GM12878 (cell line): ENCODE results near the gene SLC25A15. TPM values are rescaled to one million over a fixed set of nuclear protein-coding genes. Genes with fewer than 3 reads are reported as not detected.
A peak's percentile ranks its signal among the peaks of the same experiment; 100 is the strongest.

Experiments used
- ATAC-seq: fragments of 200-7000 bp; cut with Tn5 transposase; 3 replicates; pipeline ENCODE4 v1.9.1; 2020; ENCODE audit warnings: mild to moderate bottlenecking, moderate library complexity
- BruUV-seq: library from RNA; stranded (reverse); fragments of 400-500 nt; replicated peaks from 2 replicates; lab custom pipeline; 2021; lab: Mats Ljungman, UMichigan
- CTCF ChIA-PET: fragments of 300-600 bp; sonication (Branson Sonifier 250); formaldehyde crosslinking; extraction: SDS; loops from one replicate; lab custom pipeline; 2021; ENCODE audit warnings: inconsistent platforms; lab: Yijun Ruan, JAX
- POLR2A ChIA-PET: fragments of 350-600 bp; formaldehyde crosslinking; extraction: SDS; loops from one replicate; lab custom pipeline; 2021; ENCODE audit warnings: inconsistent platforms; lab: Charles Lee
- RAD21 ChIA-PET: fragments of 300-600 bp; sonication (Branson Sonifier 250); formaldehyde crosslinking; loops from one replicate; lab custom pipeline; 2023; ENCODE audit warnings: antibody characterized with exemption; ENCODE audit not compliant: unreplicated experiment; lab: Charles Lee
- SMC1A ChIA-PET: fragments of 300-600 bp; sonication (Branson Sonifier 250); formaldehyde crosslinking; loops from one replicate; lab custom pipeline; 2023; ENCODE audit not compliant: unreplicated experiment, uncharacterized antibody; lab: Charles Lee
- DNase-seq: peaks from one replicate; pipeline ENCODE4 v3.0.0-alpha.2; 2011; ENCODE audit warnings: low read depth, low spot score
- FAIRE-seq: peaks from 3 replicates; lab custom pipeline; 2011; peaks lifted over from hg19 to GRCh38; lab: Jason Lieb, UNC
- H2AFZ ChIP-seq: 2 replicates; pipeline ENCODE4 v1.6.0; 2011; ENCODE audit warnings: low read depth, low read length, control low read depth; ENCODE audit not compliant: control insufficient read depth
- H3K27ac ChIP-seq: 2 replicates; pipeline ENCODE4 v1.5.1; 2011; ENCODE audit warnings: control low read depth; ENCODE audit not compliant: control insufficient read depth, insufficient read depth
- H3K27me3 ChIP-seq, 2 experiments: replicated peaks in 1 of 2; 2 replicates each; pipeline versions ENCODE4 v1.6.0 to v1.6.1; 2011; ENCODE audit warnings: low read length in 1 of 2; ENCODE audit not compliant: control insufficient read depth in 2 of 2, insufficient read depth in 2 of 2
- H3K36me3 ChIP-seq, 2 experiments: 2 replicates each; pipeline ENCODE4 v1.5.1; 2011; ENCODE audit warnings: low read length in 1 of 2; ENCODE audit not compliant: control insufficient read depth in 2 of 2, insufficient read depth in 2 of 2
- H3K4me1 ChIP-seq: 2 replicates; pipeline ENCODE4 v1.6.1; 2011; ENCODE audit warnings: mild to moderate bottlenecking, low read length, moderate library complexity, mixed read lengths; ENCODE audit not compliant: control insufficient read depth, insufficient read depth
- H3K4me2 ChIP-seq: 2 replicates; pipeline ENCODE4 v1.6.0; 2011; ENCODE audit warnings: control low read depth; ENCODE audit not compliant: control insufficient read depth, insufficient read depth
- H3K4me3 ChIP-seq: fragments of 200-600 bp; sonication (generic); 2 replicates; pipeline ENCODE4 v1.5.1; 2016
- H3K79me2 ChIP-seq: 2 replicates; pipeline ENCODE4 v1.6.0; 2011; ENCODE audit warnings: low read length; ENCODE audit not compliant: control insufficient read depth, insufficient read depth
- H3K9ac ChIP-seq: 2 replicates; pipeline ENCODE4 v1.8.0; 2011; ENCODE audit warnings: low read length, control low read depth, mixed read lengths; ENCODE audit not compliant: control insufficient read depth, insufficient read depth
- H3K9me3 ChIP-seq: replicated peaks from 3 replicates; pipeline ENCODE4 v1.5.1; 2011; ENCODE audit warnings: mild to moderate bottlenecking, low read length; ENCODE audit not compliant: control insufficient read depth, insufficient read depth
- H4K20me1 ChIP-seq: 2 replicates; pipeline ENCODE4 v1.6.0; 2011; ENCODE audit not compliant: control insufficient read depth, insufficient read depth
- CHD2 ChIP-seq: IDR thresholded peaks from 2 replicates; pipeline ENCODE4 v1.6.1; 2011; ENCODE audit warnings: low read depth, low read length, improper control_type of control experiment, borderline replicate concordance
- CTCF ChIP-seq, 3 experiments: IDR thresholded peaks in 2 of 3; conservative IDR thresholded peaks in 1 of 3; 2 replicates each; pipeline ENCODE4 v1.5.1; 2011; ENCODE audit warnings: low read depth in 3 of 3, low read length in 3 of 3, mild to moderate bottlenecking in 3 of 3, control low read depth in 2 of 3, moderate library complexity in 2 of 3, inconsistent platforms in 1 of 3, mixed read lengths in 1 of 3; ENCODE audit not compliant: control insufficient read depth in 2 of 3, insufficient read depth in 1 of 3; ENCODE audit errors: extremely low read depth in 1 of 3
- EGR1 ChIP-seq, 2 experiments: IDR thresholded peaks; 1 replicate in 1 of 2; 2 replicates in 1 of 2; pipeline ENCODE4 v1.6.1; 2011 to 2012; ENCODE audit warnings: low read depth in 2 of 2, low read length in 2 of 2, borderline replicate concordance in 1 of 2, mild to moderate bottlenecking in 1 of 2, moderate library complexity in 1 of 2
- WGBS: methylation state at CpG from one replicate; pipeline ENCODE4 v1.1.6; 2016; ENCODE audit warnings: low lambda C conversion rate; ENCODE audit not compliant: insufficient replicate concordance, insufficient coverage; ENCODE audit errors: missing lambda C conversion rate; 5-methylcytosine and 5-hydroxymethylcytosine counted together
- in situ Hi-C: fragments of 300-500 bp; cut with MboI; formaldehyde crosslinking; loops from 9 replicates; pipeline ENCODE4 v1.14.3; 2018; ENCODE audit warnings: mixed read lengths
- intact Hi-C: fragments of 100-400 bp; cut with micrococcal nuclease; formaldehyde crosslinking; loops from one replicate; pipeline ENCODE4 v1.14.2; 2022; ENCODE audit not compliant: unreplicated experiment
- polyA plus RNA-seq, 11 experiments: library from polyadenylated mRNA; depleted of rRNA in 4 of 11; unstranded in 6 of 11; stranded (reverse) in 5 of 11; fragments of >200 nt; fragmentation: Nextera tagmentation in 4 of 11; fragmentation: Illumina TruSeq in 1 of 11; extraction: Ambion mirVana in 4 of 11; extraction: Trizol in 1 of 11; gene quantifications; 1 replicate in 1 of 11; 2 replicates in 10 of 11; pipeline versions ENCODE4 v1.2.1 to v1.2.3, GENCODE V29; 2011 to 2016; ENCODE audit warnings: inconsistent platforms in 2 of 11, missing spikeins in 2 of 11, low read depth in 1 of 11
- total RNA-seq, 4 experiments: library from RNA; depleted of rRNA in 3 of 4; stranded (reverse); fragments of >200 nt in 3 of 4; fragmentation: Illumina TruSeq in 1 of 4; extraction: Trizol in 1 of 4; gene quantifications; 2 replicates each; pipeline versions ENCODE4 v1.2.1 to v1.2.3, GENCODE V29; 2013 to 2021

The SLC25A15 gene
- total and polyA plus RNA-seq, 10 of the 15 experiments (the other 5 are each of a cell fraction or from before 2014, with no cell fraction given): 2.7 to 20.6 (median 15.0) TPM

- H3K9me3 ChIP-seq: no peaks in the 10 kb centered on the region
- ATAC-seq (no peak), DNase-seq (no peak), FAIRE-seq (no peak)
- ChIA-PET CTCF (interaction anchor here (1.1 to 1.4 kb wide), 4 partner anchors 22 to 81 kb away, joined by 3 to 4 read pairs (median 3); no protein-coding TSS in a partner anchor), SMC1A (interaction anchor here (1.2 kb wide), 1 partner anchor 19 kb away, joined by 4 read pairs; no protein-coding TSS in a partner anchor), RAD21 (no interaction called here), POLR2A (no interaction called here)
- no peak overlapping the region for H3K9ac ChIP-seq
- H3K4me3 ChIP-seq: no peak overlapping the region
- H3K36me3 ChIP-seq: peaks cover 0 to 8% of the 10 kb centered on the region in 2 experiments; a peak in 2 of 4 replicates
- no peak overlapping the region for H3K27ac ChIP-seq
- H3K4me2 ChIP-seq: no peak overlapping the region
- H4K20me1 ChIP-seq: no peaks in the 10 kb centered on the region
- H3K4me1 ChIP-seq: no peaks in the 10 kb centered on the region
- intact Hi-C loops (no loop called here), in situ Hi-C loops (no loop called here)
- no TSS peak for BruUV-seq
- no peak overlapping the region for H2AFZ ChIP-seq
- no peaks in the 10 kb centered on the region for H3K27me3 ChIP-seq
- 4% methylated on average over 1 of the region's 1 CpG for WGBS
- H3K79me2 ChIP-seq: no peaks in the 10 kb centered on the region
- TF ChIP-seq CHD2 (no peak), EGR1 (IDR thresholded peaks at IDR 0.05; ENCODE audit: borderline replicate concordance in 1 of 2, low read depth in 2 of 2, low read length in 2 of 2) (no peak), CTCF (IDR thresholded peaks at IDR 0.05 in 2 of 3, conservative IDR thresholded peaks at IDR 0.05 in 1 of 3; ENCODE audit: control insufficient read depth in 2 of 3, extremely low read depth in 1 of 3, insufficient read depth in 1 of 3, low read depth in 3 of 3, low read length in 3 of 3) (peak in 1 of 3 experiments; percentile 4; a peak in 1 of 6 replicates)
These were observed 40.1 kb upstream of the SLC25A15 start for GRCh38 chr13:40749327-40749726.
